ENCODE measurements around the gene RUNX1.
A peak's percentile ranks its signal among the peaks of the same experiment; 100 is the strongest.

The RUNX1 gene

GRCh38 chr21:34801519-34802132 is 247.5 kb downstream of the RUNX1 start:
- peak in 1 of 5 donors; percentile 12 for DNase-seq

GRCh38 chr21:34800797-34801518 is 248.1 kb downstream of the RUNX1 start:
- no peak for DNase-seq

- DNase-seq, result no peak
Observed at GRCh38 chr21:34799092-34799491, 250.0 kb downstream of the RUNX1 start.

GRCh38 chr21:34797921-34798535 is 251.1 kb downstream of the RUNX1 start:
- no peak for DNase-seq

DNA sequence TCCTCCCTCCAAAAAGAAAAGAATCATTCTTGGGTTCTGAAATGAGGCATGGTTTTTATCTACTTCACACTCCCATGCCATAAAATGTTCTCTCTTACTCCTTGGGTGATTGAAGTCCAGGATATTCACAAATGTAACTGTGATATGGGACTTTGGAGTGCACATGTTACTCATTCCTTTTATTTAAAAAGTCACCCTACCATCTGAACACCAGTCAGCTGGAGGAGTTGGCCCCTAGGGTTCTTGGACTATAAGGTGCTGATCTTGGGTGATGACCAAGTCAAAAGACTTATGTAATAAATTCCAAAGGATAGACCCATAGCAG is 251.9 kb downstream of the RUNX1 start:
- DNase-seq, result no peak

DNA sequence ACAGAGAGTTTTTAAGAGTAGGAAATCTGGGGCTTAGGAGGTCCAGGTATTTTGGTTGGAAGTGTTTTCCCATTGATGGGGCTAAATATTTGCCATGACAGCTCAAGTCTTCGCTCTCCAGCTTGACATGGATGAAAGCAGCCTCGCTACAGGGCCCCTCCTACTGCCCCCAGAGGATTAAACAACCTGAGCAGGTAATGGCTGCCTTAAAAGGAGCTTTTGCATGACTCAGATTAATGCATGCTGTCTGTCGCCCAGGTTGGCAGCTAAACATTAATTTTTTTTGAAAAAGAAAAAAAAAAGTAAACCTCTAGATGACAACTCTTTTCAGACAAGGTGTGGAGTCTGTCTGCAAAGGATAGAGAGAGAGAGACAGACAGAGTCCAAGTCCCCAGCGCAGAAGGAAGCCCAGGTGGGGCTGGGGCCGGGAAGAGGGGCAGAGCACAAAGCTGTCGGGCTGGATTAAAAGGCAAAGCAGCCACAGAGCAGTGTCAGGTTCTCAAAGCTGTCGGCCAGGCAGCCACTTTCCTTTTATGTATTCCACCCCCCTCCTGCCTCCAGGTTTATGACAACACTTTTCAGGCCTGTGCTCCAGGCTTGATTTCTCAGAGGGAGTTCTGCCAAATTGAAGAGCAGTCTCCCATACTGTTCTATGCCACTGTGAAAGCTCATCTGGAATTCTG is 252.4 kb downstream of the RUNX1 start:
- no peak for DNase-seq

GRCh38 chr21:34795548-34796180 is 253.4 kb downstream of the RUNX1 start:
- no peak for DNase-seq

DNA sequence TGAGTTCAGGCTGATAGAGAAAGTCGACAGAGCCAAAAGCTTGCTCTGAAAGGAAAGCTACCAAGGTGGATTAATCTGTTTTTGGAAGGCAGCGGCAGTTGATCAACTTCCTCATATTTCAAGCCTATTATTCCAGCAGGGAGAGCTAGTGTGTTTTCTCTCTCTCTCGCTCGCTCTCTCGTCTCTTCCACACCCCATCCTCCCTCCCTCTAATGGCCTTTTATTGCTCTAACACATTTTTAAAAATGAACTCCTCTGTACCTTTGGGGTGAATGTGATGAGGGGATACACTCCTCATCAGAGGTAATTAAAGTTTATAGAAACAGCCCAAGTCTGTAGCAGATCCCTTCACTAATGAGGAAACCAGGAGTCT is 253.9 kb downstream of the RUNX1 start:
- no peak for DNase-seq

DNA sequence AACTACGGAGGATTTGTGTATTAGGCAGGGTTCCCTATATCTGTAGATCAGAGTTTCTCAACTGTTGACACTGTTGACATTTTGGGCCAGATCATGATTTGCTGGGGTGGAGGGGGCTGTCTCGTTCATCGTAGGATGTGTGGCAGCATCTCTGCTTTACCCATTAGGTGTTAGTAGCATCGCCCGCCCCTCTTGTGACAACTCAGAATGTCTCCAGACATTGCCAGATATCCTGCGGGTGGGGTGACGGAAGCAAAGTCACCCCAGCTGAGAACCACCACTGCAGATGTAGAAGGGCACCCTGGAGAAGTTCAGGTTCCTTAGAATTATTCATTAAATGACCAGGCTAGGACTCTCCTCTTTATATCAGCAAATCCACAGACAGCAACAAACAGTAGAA is 254.4 kb downstream of the RUNX1 start:
- DNase-seq, result no peak

GRCh38 chr21:34793471-34793870 is 255.6 kb downstream of the RUNX1 start:
- DNase-seq, result no peak

GRCh38 chr21:34792504-34793089 is 256.5 kb downstream of the RUNX1 start:
- DNase-seq, result no peak

DNA sequence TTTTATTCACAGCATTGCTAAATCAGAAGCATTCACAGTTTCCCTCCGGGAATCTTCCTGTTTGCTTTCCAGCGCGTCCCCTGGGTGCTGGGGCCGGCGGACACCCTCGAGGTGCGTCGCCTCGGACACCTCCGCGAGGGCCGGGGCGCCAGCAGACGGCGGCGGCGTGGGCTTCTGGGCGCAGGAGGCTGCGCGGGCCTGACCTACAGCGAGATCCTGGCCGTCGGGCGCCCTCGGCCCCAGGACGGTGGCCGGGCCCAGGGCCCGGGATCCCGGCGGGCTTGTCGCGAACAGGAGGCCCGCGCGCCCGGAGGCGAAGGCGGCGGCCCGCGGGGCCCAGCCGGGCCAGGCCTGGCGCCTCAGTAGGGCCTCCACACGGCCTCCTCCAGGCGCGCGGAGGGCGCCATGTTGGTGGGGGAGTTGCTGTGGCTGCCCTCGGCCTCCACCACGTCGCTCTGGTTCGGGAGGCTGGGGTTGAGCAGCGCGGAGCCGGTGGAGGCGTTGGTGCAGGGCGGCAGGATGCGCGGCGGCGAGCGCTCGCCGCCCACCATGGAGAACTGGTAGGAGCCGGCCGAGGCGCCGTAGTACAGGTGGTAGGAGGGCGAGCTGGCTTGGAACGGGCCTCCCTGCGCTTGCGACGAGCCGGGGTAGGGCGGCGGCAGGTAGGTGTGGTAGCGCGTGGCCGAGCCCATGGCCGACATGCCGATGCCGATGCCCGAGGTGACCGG is 257.2 kb downstream of the RUNX1 start:
- no peak for DNase-seq

DNA sequence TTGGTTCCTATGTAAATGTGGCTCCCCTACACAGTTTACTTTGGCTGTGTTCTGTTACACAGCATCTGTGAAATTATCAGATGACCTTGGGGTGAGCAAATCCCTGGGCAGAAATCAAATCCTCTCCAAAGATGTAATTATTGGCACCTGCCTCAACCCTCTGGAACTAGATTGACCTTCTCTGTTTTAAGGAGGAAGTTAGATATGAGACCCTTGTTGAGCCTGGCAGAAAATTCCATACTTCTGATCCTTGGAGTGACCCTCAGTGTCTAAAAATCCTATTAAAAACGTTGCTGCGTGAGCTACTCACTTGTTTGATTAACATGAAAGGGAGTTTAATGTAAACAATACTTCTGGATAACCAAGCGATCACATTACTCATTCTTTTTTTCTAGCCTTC is 258.3 kb downstream of the RUNX1 start:
- DNase-seq, result no peak

GRCh38 chr21:34790341-34790740 is 258.8 kb downstream of the RUNX1 start:
- no peak for DNase-seq

- DNase-seq, result no peak
Observed at GRCh38 chr21:34788879-34789278, 260.2 kb downstream of the RUNX1 start.

DNA sequence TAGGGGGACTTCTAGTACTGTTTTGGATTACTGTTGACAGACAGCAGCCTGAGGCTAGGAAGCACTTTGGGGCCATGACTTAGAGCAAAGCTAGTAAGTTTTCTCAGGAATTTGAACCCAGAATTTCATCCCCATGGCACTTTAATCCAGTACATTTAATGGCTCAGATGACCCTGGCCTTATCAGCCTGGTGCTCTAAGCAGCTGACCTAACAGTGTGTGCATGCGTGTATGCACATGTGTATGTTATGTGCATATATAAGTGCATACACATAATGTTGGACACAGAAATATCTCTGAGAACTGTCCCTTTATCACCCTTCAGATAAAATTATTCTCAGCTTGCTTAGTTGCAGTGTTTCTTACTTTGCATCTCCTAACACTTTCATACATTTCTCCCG is 265.3 kb downstream of the RUNX1 start:
- no peak for DNase-seq

GRCh38 chr21:34782506-34783360 is 266.4 kb downstream of the RUNX1 start:
- DNase-seq, result no peak

DNA sequence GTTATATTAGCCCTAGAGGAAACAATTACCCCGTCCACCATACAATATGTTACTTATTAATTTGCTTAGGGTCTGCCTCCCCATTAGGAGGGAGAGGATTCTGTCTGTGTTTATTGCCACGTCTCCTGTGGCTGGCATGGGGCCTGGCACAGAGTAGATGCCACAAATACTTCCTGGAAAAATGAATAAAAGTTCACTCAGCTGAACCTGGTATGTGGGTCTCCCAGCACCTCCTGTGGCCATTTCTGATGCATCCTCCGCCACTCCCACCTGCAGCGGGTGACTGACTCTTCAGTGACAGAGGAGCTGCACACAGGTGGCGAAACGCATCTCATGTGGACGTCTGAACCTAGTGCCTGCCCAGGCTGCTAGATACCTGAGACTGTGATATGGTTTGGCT is 267.6 kb downstream of the RUNX1 start:
- DNase-seq, result no peak

DNA sequence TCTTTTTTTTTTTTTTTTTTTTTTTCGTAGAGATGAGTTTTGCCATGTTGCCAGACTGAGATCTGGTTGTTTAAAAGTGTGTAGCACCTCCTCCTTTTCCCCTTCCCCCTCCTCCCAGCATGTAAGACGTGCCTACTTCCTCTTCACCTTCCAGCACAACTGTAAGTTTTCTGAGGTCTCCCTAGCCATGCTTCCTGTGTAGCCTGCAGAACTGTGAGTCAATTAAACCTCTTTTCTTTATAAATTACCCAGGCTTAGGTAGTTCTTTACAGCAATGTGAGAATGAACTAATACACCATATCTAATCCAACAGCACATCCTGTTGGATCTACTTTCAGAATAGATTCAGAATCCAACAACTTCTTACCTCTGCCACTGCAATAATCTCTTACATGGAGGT is 269.2 kb downstream of the RUNX1 start:
- DNase-seq, result no peak

- DNase-seq, result no peak
Observed at GRCh38 chr21:34775793-34776192, 273.3 kb downstream of the RUNX1 start.

GRCh38 chr21:34774750-34775149 is 274.4 kb downstream of the RUNX1 start:
- no peak for DNase-seq
